Astrocyte (in vitro differentiated cells and primary cell): ENCODE results near the gene PELI3. TPM values are rescaled to one million over a fixed set of nuclear protein-coding genes. Genes with fewer than 3 reads are reported as not detected.
"Not testable (repeated sequence)": the region's sequence is repeated elsewhere in the genome, so short reads cannot be mapped to it uniquely, and the experiment has no call there.

Experiments used
- DNase-seq: peaks from one replicate; pipeline ENCODE4 v3.0.0-alpha.2; 2010; ENCODE audit warnings: low read depth
- FAIRE-seq: peaks from 2 replicates; lab custom pipeline; 2011; peaks lifted over from hg19 to GRCh38; lab: Jason Lieb, UNC
- H2AFZ ChIP-seq: 2 replicates; pipeline ENCODE4 v1.6.0; 2012; ENCODE audit warnings: low read depth, low read length, inconsistent platforms
- H3K27ac ChIP-seq: 2 replicates; pipeline ENCODE4 v1.5.1; 2011; ENCODE audit warnings: low read depth, low read length, inconsistent platforms
- H3K27me3 ChIP-seq: 2 replicates; pipeline ENCODE4 v1.6.0; 2011; ENCODE audit warnings: low read length, inconsistent platforms; ENCODE audit not compliant: insufficient read depth
- H3K36me3 ChIP-seq: 2 replicates; pipeline ENCODE4 v1.5.1; 2011; ENCODE audit warnings: low read length, inconsistent platforms; ENCODE audit not compliant: insufficient read depth
- H3K4me1 ChIP-seq: 2 replicates; pipeline ENCODE4 v1.5.1; 2011; ENCODE audit warnings: low read length, inconsistent platforms; ENCODE audit not compliant: insufficient read depth
- H3K4me2 ChIP-seq: 2 replicates; pipeline ENCODE4 v1.6.0; 2012; ENCODE audit warnings: low read length, inconsistent platforms
- H3K4me3 ChIP-seq: 2 replicates; pipeline ENCODE4 v1.5.1; 2011; ENCODE audit warnings: low read depth, mild to moderate bottlenecking, low read length, inconsistent platforms; ENCODE audit not compliant: insufficient read depth
- H3K79me2 ChIP-seq: 2 replicates; pipeline ENCODE4 v1.6.0; 2012; ENCODE audit warnings: mild to moderate bottlenecking, low read length, inconsistent platforms; ENCODE audit not compliant: insufficient read depth
- H3K9ac ChIP-seq: 2 replicates; pipeline ENCODE4 v1.6.0; 2012; ENCODE audit warnings: mild to moderate bottlenecking, low read length, inconsistent platforms
- H3K9me3 ChIP-seq: 2 replicates; pipeline ENCODE4 v1.5.1; 2012; ENCODE audit warnings: low read depth, mild to moderate bottlenecking, low read length, inconsistent platforms; ENCODE audit not compliant: insufficient read depth
- H4K20me1 ChIP-seq: 2 replicates; pipeline ENCODE4 v1.6.0; 2012; ENCODE audit warnings: low read length, inconsistent platforms; ENCODE audit not compliant: insufficient read depth
- H3K27ac Mint-ChIP-seq: one replicate; pipeline ENCODE4 v1.8.0; 2021; ENCODE audit warnings: mild to moderate bottlenecking, mixed read lengths; ENCODE audit not compliant: unreplicated experiment
- H3K27me3 Mint-ChIP-seq: one replicate; pipeline ENCODE4 v1.8.0; 2021; ENCODE audit warnings: low read depth, mixed read lengths; ENCODE audit not compliant: unreplicated experiment
- H3K36me3 Mint-ChIP-seq: one replicate; pipeline ENCODE4 v1.8.0; 2021; ENCODE audit warnings: low read depth, mixed read lengths; ENCODE audit not compliant: unreplicated experiment
- H3K4me1 Mint-ChIP-seq: one replicate; pipeline ENCODE4 v1.8.0; 2021; ENCODE audit warnings: low read depth, mixed read lengths; ENCODE audit not compliant: unreplicated experiment
- H3K4me3 Mint-ChIP-seq: one replicate; pipeline ENCODE4 v1.8.0; 2021; ENCODE audit warnings: mild to moderate bottlenecking, moderate library complexity, mixed read lengths; ENCODE audit not compliant: unreplicated experiment
- H3K9me3 Mint-ChIP-seq: one replicate; pipeline ENCODE4 v1.8.0; 2021; ENCODE audit warnings: mild to moderate bottlenecking, mixed read lengths; ENCODE audit not compliant: unreplicated experiment
- CTCF ChIP-seq: IDR thresholded peaks from 2 replicates; pipeline ENCODE4 v1.5.1; 2011; ENCODE audit warnings: low read depth, mild to moderate bottlenecking, inconsistent platforms, low read length, moderate library complexity; ENCODE audit not compliant: insufficient read depth
- EZH2 ChIP-seq: IDR thresholded peaks from 2 replicates; pipeline ENCODE4 v1.6.1; 2012; ENCODE audit warnings: mild to moderate bottlenecking, low read length, inconsistent platforms; ENCODE audit not compliant: insufficient read depth
- total RNA-seq: library from RNA; stranded (reverse); gene quantifications from 2 replicates; pipeline ENCODE4 v1.2.1, GENCODE V29; 2021

Gene PELI3
- total RNA-seq, 1 donor from 2014 or later, result 4.6 TPM

GRCh38 chr11:66437979-66438503 lies 28.7 kb upstream of the PELI3 start:
- Mint-ChIP-seq H3K36me3 (peaks cover 17% of the 10 kb centered on the region), H3K4me3 (peak overlapping the region; percentile 96), H3K27me3 (peaks cover 2% of the 10 kb centered on the region), H3K9me3 (peaks cover 4% of the 10 kb centered on the region), H3K4me1 (peaks cover 2% of the 10 kb centered on the region), H3K27ac (peak overlapping the region; percentile 98)
- peaks cover 7% of the 10 kb centered on the region for H3K79me2 ChIP-seq
- peaks cover 9% of the 10 kb centered on the region for H3K36me3 ChIP-seq
- H3K4me2 ChIP-seq, result peak overlapping the region; percentile 93
- TF ChIP-seq EZH2, result no peak
- TF ChIP-seq CTCF, result no peak
- H4K20me1 ChIP-seq, result no peaks in the 10 kb centered on the region
- H3K4me3 ChIP-seq, result peak overlapping the region; percentile 89
- peak overlapping the region; percentile 99 for H2AFZ ChIP-seq
- peak overlapping the region; percentile 94 for H3K9ac ChIP-seq
- H3K27me3 ChIP-seq, result no peaks in the 10 kb centered on the region
- peak overlapping the region; percentile 82 for H3K27ac ChIP-seq
- peaks cover 5% of the 10 kb centered on the region for H3K4me1 ChIP-seq
- H3K9me3 ChIP-seq, result peaks cover 5% of the 10 kb centered on the region
- DNase-seq (no peak), FAIRE-seq (no peak)

- no peaks in the 10 kb centered on the region for H3K27me3 ChIP-seq
- H3K9me3 ChIP-seq, result peaks cover 11% of the 10 kb centered on the region
- Mint-ChIP-seq H3K36me3 (peaks cover 17% of the 10 kb centered on the region), H3K27me3 (peaks cover 2% of the 10 kb centered on the region), H3K9me3 (peaks cover 9% of the 10 kb centered on the region), H3K4me1 (peaks cover 2% of the 10 kb centered on the region), H3K4me3 (peak within 1 kb of the TSS; percentile 96), H3K27ac (peak within 1 kb of the TSS; percentile 98)
- H3K4me3 ChIP-seq, result peak within 1 kb of the TSS; percentile 89
- H3K36me3 ChIP-seq, result peaks cover 9% of the 10 kb centered on the region
- peak within 1 kb of the TSS; percentile 93 for H3K4me2 ChIP-seq
- TF ChIP-seq EZH2 (no peak), CTCF (peak; percentile 83)
- no peaks in the 10 kb centered on the region for H4K20me1 ChIP-seq
- H3K4me1 ChIP-seq, result peaks cover 5% of the 10 kb centered on the region
- peaks cover 7% of the 10 kb centered on the region for H3K79me2 ChIP-seq
- peak within 1 kb of the TSS; percentile 82 for H3K27ac ChIP-seq
- peak within 1 kb of the TSS; percentile 99 for H2AFZ ChIP-seq
- DNase-seq, result peak; percentile 86
- FAIRE-seq, result peak; percentile 95
- H3K9ac ChIP-seq, result peak within 1 kb of the TSS; percentile 94
Measured at GRCh38 chr11:66438504-66439466, 27.9 kb upstream of the PELI3 start, which contains the start of gene MRPL11. Gene MRPL11, minus strand, starts transcription at chr11:66438848. Its CDS starts 94 bp downstream, at chr11:66438754.

GRCh38 chr11:66440101-66440939 lies 26.4 kb upstream of the PELI3 start:
- not testable (repeated sequence) for H3K4me1 ChIP-seq, H2AFZ ChIP-seq, H3K4me2 ChIP-seq, H3K4me3 ChIP-seq, H3K27me3 Mint-ChIP-seq, H4K20me1 ChIP-seq, H3K4me1 Mint-ChIP-seq, H3K9ac ChIP-seq, H3K79me2 ChIP-seq, H3K27me3 ChIP-seq, H3K27ac ChIP-seq, H3K36me3 ChIP-seq, H3K27ac Mint-ChIP-seq, DNase-seq, FAIRE-seq
- peaks cover 15% of the 10 kb centered on the region for H3K36me3 Mint-ChIP-seq
- H3K4me3 Mint-ChIP-seq, result peak overlapping the region; percentile 8
- H3K9me3 ChIP-seq, result peaks cover 11% of the 10 kb centered on the region
- peaks cover 11% of the 10 kb centered on the region for H3K9me3 Mint-ChIP-seq

- not testable (repeated sequence) for H3K27me3 ChIP-seq, H3K4me3 Mint-ChIP-seq, H3K4me1 Mint-ChIP-seq, FAIRE-seq, H3K4me2 ChIP-seq, H3K79me2 ChIP-seq, H3K27me3 Mint-ChIP-seq, H3K27ac Mint-ChIP-seq, H4K20me1 ChIP-seq, H3K27ac ChIP-seq, H3K4me3 ChIP-seq, DNase-seq, H2AFZ ChIP-seq, H3K9ac ChIP-seq, H3K36me3 ChIP-seq, H3K4me1 ChIP-seq
- H3K36me3 Mint-ChIP-seq, result peaks cover 12% of the 10 kb centered on the region
- peaks cover 11% of the 10 kb centered on the region for H3K9me3 ChIP-seq
- peaks cover 11% of the 10 kb centered on the region for H3K9me3 Mint-ChIP-seq
Measured at GRCh38 chr11:66440940-66441282, 25.8 kb upstream of the PELI3 start.
